H54 (cell line): ENCODE data around the gene DUSP12.

Source experiments
- DNase-seq: peaks from one replicate; pipeline ENCODE4 v3.0.0; 2011; ENCODE audit warnings: low spot score, mixed read lengths; ENCODE audit not compliant: insufficient read length
- FAIRE-seq: peaks from 3 replicates; lab custom pipeline; 2011; peaks lifted over from hg19 to GRCh38; lab: Jason Lieb, UNC
- POLR2A ChIP-seq: IDR thresholded peaks from 2 replicates; pipeline ENCODE4 v1.6.1; 2011; ENCODE audit warnings: low read depth, mild to moderate bottlenecking, low read length

DUSP12 gene

GRCh38 chr1:161770250-161770649, 20.7 kb downstream of the DUSP12 start:
- no peak for FAIRE-seq
- DNase-seq: no peak

GRCh38 chr1:161771161-161771560, 21.6 kb downstream of the DUSP12 start:
- DNase-seq (no peak), FAIRE-seq (no peak)
- no peak for TF ChIP-seq POLR2A

More at GRCh38 chr1:161770250-161770649, 20.7 kb downstream of the DUSP12 start:
- TF ChIP-seq POLR2A: no peak

- DNase-seq (no peak), FAIRE-seq (no peak)
- no peak for TF ChIP-seq POLR2A
These were observed 22.4 kb downstream of the DUSP12 start for GRCh38 chr1:161771973-161772372.

GRCh38 chr1:161772397-161772796, 22.8 kb downstream of the DUSP12 start:
- DNase-seq: no peak
- TF ChIP-seq POLR2A: no peak
- no peak for FAIRE-seq

GRCh38 chr1:161773791-161774190, 24.2 kb downstream of the DUSP12 start:
- FAIRE-seq (no peak), DNase-seq (no peak)
- TF ChIP-seq POLR2A: no peak

GRCh38 chr1:161777261-161777660, 27.7 kb downstream of the DUSP12 start:
- TF ChIP-seq POLR2A: no peak

GRCh38 chr1:161778522-161778921, 28.9 kb downstream of the DUSP12 start:
- no peak for FAIRE-seq
- DNase-seq: no peak
- no peak for TF ChIP-seq POLR2A

More at GRCh38 chr1:161777261-161777660, 27.7 kb downstream of the DUSP12 start:
- DNase-seq (no peak), FAIRE-seq (no peak)

- TF ChIP-seq POLR2A: no peak
- no peak for FAIRE-seq
- no peak for DNase-seq
These were observed 29.8 kb downstream of the DUSP12 start for GRCh38 chr1:161779393-161779792.

GRCh38 chr1:161781995-161782394, 32.4 kb downstream of the DUSP12 start:
- no peak for TF ChIP-seq POLR2A
- FAIRE-seq (no peak), DNase-seq (no peak)

GRCh38 chr1:161782886-161783285, 33.3 kb downstream of the DUSP12 start:
- no peak for FAIRE-seq
- no peak for TF ChIP-seq POLR2A
- DNase-seq: no peak

GRCh38 chr1:161784968-161785367, 35.4 kb downstream of the DUSP12 start:
- TF ChIP-seq POLR2A: no peak

GRCh38 chr1:161787355-161787754, 37.8 kb downstream of the DUSP12 start:
- DNase-seq (no peak), FAIRE-seq (no peak)
- no peak for TF ChIP-seq POLR2A

More at GRCh38 chr1:161784968-161785367, 35.4 kb downstream of the DUSP12 start:
- FAIRE-seq (no peak), DNase-seq (no peak)

GRCh38 chr1:161790587-161791317, 41.2 kb downstream of the DUSP12 start:
- DNase-seq (no peak), FAIRE-seq (no peak)
- no peak for TF ChIP-seq POLR2A

GRCh38 chr1:161791904-161792655, 42.5 kb downstream of the DUSP12 start:
- DNase-seq: no peak
- FAIRE-seq: no peak

More at GRCh38 chr1:161791904-161792655, 42.5 kb downstream of the DUSP12 start:
- no peak for TF ChIP-seq POLR2A
